ENCODE data around the gene LBP.
"Not testable (repeated sequence)": the region's sequence is repeated elsewhere in the genome, so short reads cannot be mapped to it uniquely, and the experiment has no call there.

Gene LBP

DNA sequence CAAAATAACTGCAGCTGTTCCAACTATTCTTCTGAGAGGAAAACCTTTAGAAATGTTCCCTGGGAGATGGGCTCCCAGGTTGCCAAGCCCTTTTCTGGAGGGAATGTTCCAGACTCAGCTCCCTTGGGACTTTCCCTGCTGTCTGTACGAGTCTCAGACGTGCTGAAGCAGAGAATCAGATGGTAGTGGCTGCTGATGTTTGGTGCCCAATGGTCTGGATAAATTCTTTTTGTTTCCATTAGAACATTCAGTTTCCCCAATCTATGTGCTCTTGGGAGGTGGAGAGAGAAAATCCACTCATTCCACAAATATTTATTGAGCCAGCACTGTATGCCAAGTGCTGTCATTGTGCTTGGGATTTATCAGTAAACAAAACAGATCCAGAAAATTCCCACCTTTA, 48.9 kb downstream of the LBP start:
- DNase-seq (ENCODE audit: low read depth, low spot score), result no peak
- Histone ChIP-seq H3K27ac (ENCODE audit: low read length) (no peak overlapping the region), H3K9me3 (ENCODE audit: control insufficient read depth, insufficient read depth, low read length) (no peaks in the 10 kb centered on the region), H3K27me3 (ENCODE audit: control insufficient read depth, insufficient read depth, low read length) (no peaks in the 10 kb centered on the region), H3K36me3 (ENCODE audit: control insufficient read depth, insufficient read depth, low read length) (no peaks in the 10 kb centered on the region), H3K4me1 (ENCODE audit: control insufficient read depth, insufficient read depth, low read length) (no peaks in the 10 kb centered on the region), H3K4me3 (ENCODE audit: low read length) (no peak overlapping the region)
- no CpG with 5 or more reads among the region's 2 CpGs for WGBS (ENCODE audit: insufficient coverage, insufficient read length)

DNA sequence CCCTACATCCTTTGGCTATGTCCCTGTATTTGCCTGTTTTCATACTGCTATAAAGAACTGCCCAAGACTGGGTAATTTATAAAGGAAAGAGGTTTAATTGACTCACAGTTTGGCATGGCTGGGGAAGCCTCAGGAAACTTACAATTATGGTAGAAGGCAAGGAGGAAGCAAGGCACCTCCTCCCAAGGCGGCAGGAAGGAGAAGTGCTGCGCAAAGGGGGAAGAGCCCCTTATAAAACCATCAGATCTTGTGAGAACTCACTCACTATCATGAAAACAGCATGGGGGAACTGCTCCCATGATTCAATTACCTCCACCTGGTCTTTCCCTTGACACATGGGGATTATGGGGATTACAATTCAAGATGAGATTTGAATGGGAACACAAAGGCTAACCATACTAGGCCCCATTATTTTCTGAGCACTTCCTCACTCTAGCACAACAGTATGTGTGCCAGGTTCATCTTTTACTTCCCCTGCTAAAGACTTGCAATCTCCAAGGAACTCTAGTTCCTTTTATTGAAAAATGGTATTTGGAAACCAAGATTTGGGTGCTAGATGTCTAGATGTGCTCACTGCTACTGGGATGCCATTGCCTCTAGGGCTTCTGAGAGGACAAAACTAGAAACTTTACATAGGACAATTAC, 49.6 kb downstream of the LBP start:
- not testable (repeated sequence) for H3K4me1 ChIP-seq (ENCODE audit: control insufficient read depth, insufficient read depth, low read length); H3K9me3 ChIP-seq (ENCODE audit: control insufficient read depth, insufficient read depth, low read length); H3K4me3 ChIP-seq (ENCODE audit: low read length); H3K36me3 ChIP-seq (ENCODE audit: control insufficient read depth, insufficient read depth, low read length); H3K27me3 ChIP-seq (ENCODE audit: control insufficient read depth, insufficient read depth, low read length); DNase-seq (ENCODE audit: low read depth, low spot score); H3K27ac ChIP-seq (ENCODE audit: low read length)
- WGBS (ENCODE audit: insufficient coverage, insufficient read length), result no CpG with 5 or more reads among the region's 2 CpGs

DNA sequence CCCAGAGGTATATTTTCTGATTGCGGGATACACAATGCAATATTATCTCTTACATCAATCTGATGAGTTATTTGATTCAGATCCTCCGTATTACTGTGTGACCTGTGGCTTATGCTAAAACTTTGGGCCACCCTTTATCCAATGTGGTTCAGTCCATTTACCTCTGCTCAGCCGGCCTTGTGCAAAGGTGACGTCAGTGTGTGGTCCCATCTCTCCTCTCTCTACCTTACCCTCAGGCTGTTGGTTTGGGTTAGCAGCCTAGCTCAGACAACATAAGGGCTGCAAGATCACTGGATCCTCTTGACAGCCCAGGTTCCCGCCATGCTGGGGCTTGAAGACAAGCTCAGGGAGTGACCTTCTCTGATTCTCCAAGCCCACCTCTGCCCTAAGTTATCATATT, 55.8 kb downstream of the LBP start:
- no CpG with 5 or more reads among the region's 5 CpGs for WGBS (ENCODE audit: insufficient coverage, insufficient read length)
- H3K27me3 ChIP-seq (ENCODE audit: control insufficient read depth, insufficient read depth, low read length), result no peaks in the 10 kb centered on the region
- no peak overlapping the region for H3K4me3 ChIP-seq (ENCODE audit: low read length)
- H3K27ac ChIP-seq (ENCODE audit: low read length), result no peak overlapping the region
- no peaks in the 10 kb centered on the region for H3K9me3 ChIP-seq (ENCODE audit: control insufficient read depth, insufficient read depth, low read length)
- H3K36me3 ChIP-seq (ENCODE audit: control insufficient read depth, insufficient read depth, low read length), result no peaks in the 10 kb centered on the region
- DNase-seq (ENCODE audit: low read depth, low spot score), result no peak
- no peaks in the 10 kb centered on the region for H3K4me1 ChIP-seq (ENCODE audit: control insufficient read depth, insufficient read depth, low read length)

DNA sequence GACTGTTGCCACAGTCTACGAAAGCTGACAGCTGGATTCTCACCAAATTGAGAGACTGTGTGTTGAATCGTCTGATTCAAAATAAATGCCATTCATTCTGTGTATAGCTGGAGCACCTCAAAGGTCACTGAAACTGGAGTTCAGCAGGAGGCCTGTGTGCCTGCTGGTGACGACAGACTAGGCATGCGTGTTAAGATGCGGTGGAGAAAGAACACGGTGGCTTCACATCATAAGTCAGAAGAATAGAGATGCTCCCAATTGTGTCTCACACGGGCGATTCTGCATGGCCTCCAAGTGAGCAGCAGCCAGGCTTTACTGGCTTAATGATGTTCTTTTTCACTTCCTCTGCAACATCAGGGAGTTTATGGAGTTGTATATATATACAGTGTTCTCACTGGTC, 56.5 kb downstream of the LBP start:
- WGBS (ENCODE audit: insufficient coverage, insufficient read length), result no CpG with 5 or more reads among the region's 8 CpGs
- DNase-seq (ENCODE audit: low read depth, low spot score), result no peak
- no peak overlapping the region for H3K27ac ChIP-seq (ENCODE audit: low read length)
- no peaks in the 10 kb centered on the region for H3K27me3 ChIP-seq (ENCODE audit: control insufficient read depth, insufficient read depth, low read length)
- no peaks in the 10 kb centered on the region for H3K36me3 ChIP-seq (ENCODE audit: control insufficient read depth, insufficient read depth, low read length)
- H3K4me1 ChIP-seq (ENCODE audit: control insufficient read depth, insufficient read depth, low read length), result no peaks in the 10 kb centered on the region
- no peaks in the 10 kb centered on the region for H3K9me3 ChIP-seq (ENCODE audit: control insufficient read depth, insufficient read depth, low read length)
- H3K4me3 ChIP-seq (ENCODE audit: low read length), result no peak overlapping the region

DNA sequence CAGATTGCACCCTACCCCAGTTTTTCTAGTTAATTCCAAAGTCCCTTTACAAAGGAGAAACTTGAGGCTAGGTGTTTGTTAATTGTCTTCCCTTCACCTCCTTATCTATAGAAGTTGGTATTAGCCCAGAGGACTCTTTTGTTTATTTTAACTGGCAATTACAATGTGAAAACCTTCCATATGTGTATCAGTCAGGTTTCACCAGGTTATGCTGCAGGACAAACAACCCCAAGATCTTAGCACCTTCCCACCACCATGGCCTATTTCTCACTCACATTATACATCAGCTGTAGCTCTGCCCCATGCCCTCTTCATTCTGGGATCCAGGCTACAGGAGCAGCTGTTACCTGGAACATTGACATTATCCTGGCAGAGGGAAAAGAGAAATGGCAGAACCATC, 57.7 kb downstream of the LBP start:
- no peak overlapping the region for H3K4me3 ChIP-seq (ENCODE audit: low read length)
- no peaks in the 10 kb centered on the region for H3K9me3 ChIP-seq (ENCODE audit: control insufficient read depth, insufficient read depth, low read length)
- no peak for DNase-seq (ENCODE audit: low read depth, low spot score)

DNA sequence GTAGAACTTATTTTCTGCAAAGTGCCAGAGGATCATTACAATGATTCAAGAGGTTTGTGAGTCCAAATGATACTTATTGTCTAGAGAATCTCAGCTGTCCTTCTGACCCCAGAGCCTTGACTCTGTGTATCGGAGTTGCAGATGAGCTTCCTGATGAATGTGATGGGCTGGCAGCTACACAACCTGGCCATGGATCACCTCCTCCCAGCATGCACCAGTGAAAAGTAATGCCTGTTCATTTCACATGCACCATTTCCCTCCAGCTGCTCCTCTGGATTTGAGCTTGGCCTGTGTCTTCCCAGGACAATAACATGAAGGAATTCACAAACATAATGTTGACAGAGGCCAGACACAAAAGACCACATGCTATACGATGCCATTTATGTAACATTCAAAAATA, 58.9 kb downstream of the LBP start:
- Histone ChIP-seq H3K4me3 (ENCODE audit: low read length) (no peak overlapping the region), H3K36me3 (ENCODE audit: control insufficient read depth, insufficient read depth, low read length) (no peaks in the 10 kb centered on the region), H3K4me1 (ENCODE audit: control insufficient read depth, insufficient read depth, low read length) (no peaks in the 10 kb centered on the region), H3K27me3 (ENCODE audit: control insufficient read depth, insufficient read depth, low read length) (no peaks in the 10 kb centered on the region), H3K9me3 (ENCODE audit: control insufficient read depth, insufficient read depth, low read length) (no peaks in the 10 kb centered on the region), H3K27ac (ENCODE audit: low read length) (no peak overlapping the region)
- no CpG with 5 or more reads among the region's 2 CpGs for WGBS (ENCODE audit: insufficient coverage, insufficient read length)
- no peak for DNase-seq (ENCODE audit: low read depth, low spot score)

More for the DNA sequence above, 57.7 kb downstream of the LBP start:
- H3K4me1 ChIP-seq (ENCODE audit: control insufficient read depth, insufficient read depth, low read length), result no peaks in the 10 kb centered on the region
- no peaks in the 10 kb centered on the region for H3K36me3 ChIP-seq (ENCODE audit: control insufficient read depth, insufficient read depth, low read length)
- no peak overlapping the region for H3K27ac ChIP-seq (ENCODE audit: low read length)
- H3K27me3 ChIP-seq (ENCODE audit: control insufficient read depth, insufficient read depth, low read length), result no peaks in the 10 kb centered on the region

DNA sequence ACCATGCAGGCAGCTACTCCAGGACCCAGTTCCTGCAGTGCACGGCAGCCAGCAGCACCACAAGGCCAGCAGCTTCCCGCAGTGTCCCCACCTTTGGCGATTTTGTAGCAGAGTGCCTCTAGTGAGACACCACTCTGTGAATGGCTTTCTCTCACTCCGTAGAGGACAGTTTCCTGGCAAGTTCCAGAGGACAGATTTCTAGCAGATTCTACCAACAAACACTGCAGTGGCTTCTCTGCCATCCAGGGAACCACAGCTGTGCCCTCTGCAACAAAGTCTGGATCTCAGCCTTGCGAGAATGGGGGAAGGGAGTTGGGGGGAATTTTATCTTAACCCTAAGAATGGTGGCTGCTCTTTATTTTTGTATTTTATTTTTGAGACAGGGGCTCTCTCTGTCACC, 60.2 kb downstream of the LBP start:
- no peak for DNase-seq (ENCODE audit: low read depth, low spot score)
- Histone ChIP-seq H3K27ac (ENCODE audit: low read length) (no peak overlapping the region), H3K4me1 (ENCODE audit: control insufficient read depth, insufficient read depth, low read length) (no peaks in the 10 kb centered on the region), H3K27me3 (ENCODE audit: control insufficient read depth, insufficient read depth, low read length) (no peaks in the 10 kb centered on the region), H3K9me3 (ENCODE audit: control insufficient read depth, insufficient read depth, low read length) (no peaks in the 10 kb centered on the region), H3K4me3 (ENCODE audit: low read length) (no peak overlapping the region), H3K36me3 (ENCODE audit: control insufficient read depth, insufficient read depth, low read length) (no peaks in the 10 kb centered on the region)
- WGBS (ENCODE audit: insufficient coverage, insufficient read length), result no CpG with 5 or more reads among the region's 5 CpGs

DNA sequence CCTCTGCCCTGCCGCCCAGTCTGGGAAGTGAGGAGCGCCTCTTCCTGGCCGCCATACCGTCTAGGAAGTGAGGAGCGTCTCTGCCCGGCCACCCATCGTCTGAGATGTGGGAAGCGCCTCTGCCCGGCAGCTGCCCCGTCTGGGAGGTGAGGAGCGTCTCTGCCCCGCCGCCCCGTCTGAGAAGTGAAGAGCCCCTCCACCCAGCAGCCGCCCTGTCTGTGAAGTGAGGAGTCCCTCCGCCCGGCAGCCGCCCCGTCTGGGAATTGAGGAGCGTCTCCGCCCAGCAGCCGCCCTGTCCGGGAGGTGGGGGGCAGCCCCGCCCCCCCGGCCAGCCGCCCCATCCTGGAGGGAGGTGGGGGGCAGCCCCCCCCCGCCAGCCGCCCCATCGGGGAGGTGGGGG, 61.0 kb downstream of the LBP start:
- Histone ChIP-seq H3K4me3 (ENCODE audit: low read length) (no peak overlapping the region), H3K36me3 (ENCODE audit: control insufficient read depth, insufficient read depth, low read length) (no peaks in the 10 kb centered on the region), H3K9me3 (ENCODE audit: control insufficient read depth, insufficient read depth, low read length) (no peaks in the 10 kb centered on the region), H3K27ac (ENCODE audit: low read length) (no peak overlapping the region), H3K27me3 (ENCODE audit: control insufficient read depth, insufficient read depth, low read length) (no peaks in the 10 kb centered on the region), H3K4me1 (ENCODE audit: control insufficient read depth, insufficient read depth, low read length) (no peaks in the 10 kb centered on the region)
- WGBS (ENCODE audit: insufficient coverage, insufficient read length), result no CpG with 5 or more reads among the region's 29 CpGs
- DNase-seq (ENCODE audit: low read depth, low spot score), result no peak

DNA sequence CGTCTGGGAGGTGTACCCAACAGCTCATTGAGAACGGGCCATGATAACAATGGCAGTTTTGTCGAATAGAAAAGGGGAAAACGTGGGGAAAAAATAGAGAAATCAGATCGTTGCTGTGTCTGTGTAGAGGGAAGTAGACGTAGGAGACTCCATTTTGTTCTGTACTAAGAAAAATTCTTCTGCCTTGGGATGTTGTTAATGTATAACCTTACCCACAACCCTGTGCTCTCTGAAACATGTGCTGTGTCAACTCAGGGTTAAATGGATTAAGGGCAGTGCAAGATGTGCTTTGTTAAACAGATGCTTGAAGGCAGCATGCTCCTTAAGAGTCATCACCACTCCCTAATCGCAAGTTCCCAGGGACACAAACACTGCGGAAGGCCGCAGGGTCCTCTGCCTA, 61.5 kb downstream of the LBP start:
- not testable (repeated sequence) for DNase-seq (ENCODE audit: low read depth, low spot score); H3K9me3 ChIP-seq (ENCODE audit: control insufficient read depth, insufficient read depth, low read length); H3K4me1 ChIP-seq (ENCODE audit: control insufficient read depth, insufficient read depth, low read length); H3K36me3 ChIP-seq (ENCODE audit: control insufficient read depth, insufficient read depth, low read length); H3K27ac ChIP-seq (ENCODE audit: low read length); H3K27me3 ChIP-seq (ENCODE audit: control insufficient read depth, insufficient read depth, low read length); H3K4me3 ChIP-seq (ENCODE audit: low read length)
- WGBS (ENCODE audit: insufficient coverage, insufficient read length), result no CpG with 5 or more reads among the region's 9 CpGs

DNA sequence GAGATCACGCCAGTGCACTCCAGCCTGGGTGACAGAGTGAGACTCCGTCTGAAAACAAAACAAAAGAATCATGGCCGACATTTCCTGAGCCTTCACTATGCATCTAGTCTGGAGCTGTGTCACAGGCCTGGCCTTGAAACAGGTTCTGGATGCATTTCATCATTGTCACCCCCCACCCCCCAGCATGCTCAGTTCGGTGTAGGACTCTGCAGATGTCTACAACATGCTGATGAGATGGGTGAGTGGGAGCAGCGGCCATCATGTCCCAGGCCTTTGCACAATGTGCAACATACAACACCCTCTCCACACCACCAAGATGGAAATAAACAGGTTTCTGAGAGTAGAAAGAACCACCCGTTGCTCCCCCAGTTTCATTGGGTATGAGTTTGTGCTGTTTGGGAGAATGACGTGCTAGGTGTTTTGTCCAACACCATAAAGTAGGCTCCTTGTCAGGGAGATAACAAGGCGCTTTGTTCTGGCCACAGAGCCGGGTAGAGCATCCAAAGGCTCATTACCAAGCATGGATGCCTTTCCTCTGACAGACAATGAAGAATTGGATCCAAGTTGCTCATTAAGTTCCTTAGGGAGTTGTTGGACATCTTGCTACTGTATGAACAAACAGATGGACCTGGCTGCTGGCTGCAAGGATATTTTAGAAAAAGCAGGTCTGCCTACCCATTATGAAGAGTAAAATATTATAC, 66.7 kb downstream of the LBP start:
- DNase-seq (ENCODE audit: low read depth, low spot score), result no peak
- H3K9me3 ChIP-seq (ENCODE audit: control insufficient read depth, insufficient read depth, low read length), result no peaks in the 10 kb centered on the region
- no peaks in the 10 kb centered on the region; the same call in none of the 2 replicates for H3K36me3 ChIP-seq (ENCODE audit: control insufficient read depth, insufficient read depth, low read length)
- no peaks in the 10 kb centered on the region for H3K4me1 ChIP-seq (ENCODE audit: control insufficient read depth, insufficient read depth, low read length)
- H3K27ac ChIP-seq (ENCODE audit: low read length), result no peak overlapping the region
- no peak overlapping the region for H3K4me3 ChIP-seq (ENCODE audit: low read length)
- no CpG with 5 or more reads among the region's 9 CpGs for WGBS (ENCODE audit: insufficient coverage, insufficient read length)
- H3K27me3 ChIP-seq (ENCODE audit: control insufficient read depth, insufficient read depth, low read length), result no peaks in the 10 kb centered on the region

Data from iPS DF 6.9 (cell line).